Measurements from ENCODE around the gene P4HA2. TPM values are rescaled to one million over a fixed set of nuclear protein-coding genes. Genes with fewer than 3 reads are reported as not detected.
"Not testable (repeated sequence)": the region's sequence is repeated elsewhere in the genome, so short reads cannot be mapped to it uniquely, and the experiment has no call there.

The P4HA2 gene
- total and polyA plus RNA-seq, 3 donors from 2014 or later: 20.4 to 25.4 (median 22.8) TPM

DNA sequence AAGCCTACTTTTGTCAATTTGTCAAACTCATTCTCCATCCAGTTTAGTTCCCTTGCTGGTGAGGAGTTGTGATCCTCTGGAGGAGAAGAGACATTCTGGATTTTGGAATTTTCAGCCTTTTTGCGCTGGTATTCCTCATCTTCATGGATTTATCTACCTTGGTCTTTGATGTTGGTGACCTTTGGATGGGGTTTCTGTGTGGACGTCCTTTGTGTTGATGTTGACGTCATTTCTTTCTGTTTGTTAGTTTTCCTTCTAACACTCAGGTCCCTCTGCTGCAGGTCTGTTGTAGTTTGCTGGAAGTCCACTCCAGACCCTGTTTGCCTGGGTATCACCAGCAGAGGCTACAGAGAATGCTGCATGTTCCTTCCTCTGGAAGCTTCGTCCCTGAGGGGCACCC is 71.2 kb downstream of the P4HA2 start:
- no peak overlapping the region for H3K27ac ChIP-seq
- no peak for DNase-seq
- no peaks in the 10 kb centered on the region for H3K27me3 ChIP-seq
- H3K4me3 ChIP-seq: no peak overlapping the region
- no peak for TF ChIP-seq POLR2A (IDR thresholded peaks at IDR 0.05)
- TF ChIP-seq, protein P1, sequence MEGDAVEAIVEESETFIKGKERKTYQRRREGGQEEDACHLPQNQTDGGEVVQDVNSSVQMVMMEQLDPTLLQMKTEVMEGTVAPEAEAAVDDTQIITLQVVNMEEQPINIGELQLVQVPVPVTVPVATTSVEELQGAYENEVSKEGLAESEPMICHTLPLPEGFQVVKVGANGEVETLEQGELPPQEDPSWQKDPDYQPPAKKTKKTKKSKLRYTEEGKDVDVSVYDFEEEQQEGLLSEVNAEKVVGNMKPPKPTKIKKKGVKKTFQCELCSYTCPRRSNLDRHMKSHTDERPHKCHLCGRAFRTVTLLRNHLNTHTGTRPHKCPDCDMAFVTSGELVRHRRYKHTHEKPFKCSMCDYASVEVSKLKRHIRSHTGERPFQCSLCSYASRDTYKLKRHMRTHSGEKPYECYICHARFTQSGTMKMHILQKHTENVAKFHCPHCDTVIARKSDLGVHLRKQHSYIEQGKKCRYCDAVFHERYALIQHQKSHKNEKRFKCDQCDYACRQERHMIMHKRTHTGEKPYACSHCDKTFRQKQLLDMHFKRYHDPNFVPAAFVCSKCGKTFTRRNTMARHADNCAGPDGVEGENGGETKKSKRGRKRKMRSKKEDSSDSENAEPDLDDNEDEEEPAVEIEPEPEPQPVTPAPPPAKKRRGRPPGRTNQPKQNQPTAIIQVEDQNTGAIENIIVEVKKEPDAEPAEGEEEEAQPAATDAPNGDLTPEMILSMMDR (IDR thresholded peaks at IDR 0.05): no peak
- H3K9me3 ChIP-seq: no peaks in the 10 kb centered on the region
- H3K36me3 ChIP-seq (ENCODE audit: low read depth, missing control alignments): no peaks in the 10 kb centered on the region
- intact Hi-C loops (cut with DNase I; ENCODE audit: low total_unique reads): no loop called here
- WGBS, 2 donors: 92 to 96% methylated on average over 3 to 4 of the region's 4 CpGs
- H3K4me1 ChIP-seq: no peaks in the 10 kb centered on the region

DNA sequence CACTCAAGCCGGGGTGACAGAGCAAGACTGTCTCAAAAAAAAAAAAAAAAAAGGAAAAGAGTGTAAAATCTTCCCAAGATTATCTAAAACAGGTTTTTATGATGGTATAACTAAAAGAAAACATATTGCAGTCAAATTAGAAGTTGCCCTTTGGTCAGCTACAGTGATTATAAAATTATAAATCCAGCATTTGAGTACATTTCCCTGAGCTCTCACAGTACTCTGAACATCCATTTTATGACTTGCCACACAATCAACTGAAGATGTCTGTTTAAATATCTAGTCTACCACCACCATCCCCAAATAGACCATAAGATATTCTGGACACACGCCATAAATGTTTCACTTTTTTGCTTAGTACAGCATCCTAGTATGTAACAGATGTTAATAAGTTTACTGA is 77.1 kb downstream of the P4HA2 start:
- Histone ChIP-seq H3K9me3 (no peaks in the 10 kb centered on the region), H3K4me1 (no peaks in the 10 kb centered on the region), H3K27ac (no peak overlapping the region), H3K4me3 (no peak overlapping the region), H3K36me3 (ENCODE audit: low read depth, missing control alignments) (no peaks in the 10 kb centered on the region), H3K27me3 (no peaks in the 10 kb centered on the region)
- intact Hi-C loops (cut with DNase I; ENCODE audit: low total_unique reads): no loop called here
- no peak for DNase-seq
- no peak for TF ChIP-seq POLR2A (IDR thresholded peaks at IDR 0.05)
- TF ChIP-seq, protein P1 (IDR thresholded peaks at IDR 0.05): no peak
- 88 to 93% methylated on average over 2 of the region's 2 CpGs for WGBS, 2 donors

DNA sequence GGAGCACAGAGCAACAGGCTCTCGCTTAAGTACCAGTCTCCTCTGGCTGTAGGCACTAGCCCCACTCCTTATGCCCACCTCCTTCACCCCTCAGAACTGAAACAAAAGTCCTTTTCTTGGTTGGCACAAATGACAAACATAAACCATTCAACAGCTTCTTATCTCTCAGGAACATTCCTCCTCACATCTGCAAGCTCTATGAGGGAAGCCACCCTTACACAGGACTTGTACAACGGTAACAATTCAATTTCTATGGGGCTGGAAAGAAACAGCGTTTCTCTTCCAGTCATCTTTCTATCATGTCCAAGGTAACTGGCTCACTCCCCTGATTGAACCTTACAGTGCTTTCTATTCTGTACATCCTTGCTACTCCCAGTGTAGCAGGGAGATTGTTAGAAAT is 80.0 kb downstream of the P4HA2 start:
- WGBS, 2 donors: 61 to 70% methylated on average over 3 of the region's 3 CpGs
- H3K9me3 ChIP-seq: no peaks in the 10 kb centered on the region
- H3K27me3 ChIP-seq: no peaks in the 10 kb centered on the region
- TF ChIP-seq, protein P1 (IDR thresholded peaks at IDR 0.05): no peak
- TF ChIP-seq POLR2A (IDR thresholded peaks at IDR 0.05): no peak
- intact Hi-C loops (cut with DNase I; ENCODE audit: low total_unique reads): no loop called here
- H3K4me3 ChIP-seq: no peak overlapping the region
- H3K27ac ChIP-seq: no peak overlapping the region
- H3K36me3 ChIP-seq (ENCODE audit: low read depth, missing control alignments): no peaks in the 10 kb centered on the region
- H3K4me1 ChIP-seq: no peaks in the 10 kb centered on the region
- DNase-seq: no peak

DNA sequence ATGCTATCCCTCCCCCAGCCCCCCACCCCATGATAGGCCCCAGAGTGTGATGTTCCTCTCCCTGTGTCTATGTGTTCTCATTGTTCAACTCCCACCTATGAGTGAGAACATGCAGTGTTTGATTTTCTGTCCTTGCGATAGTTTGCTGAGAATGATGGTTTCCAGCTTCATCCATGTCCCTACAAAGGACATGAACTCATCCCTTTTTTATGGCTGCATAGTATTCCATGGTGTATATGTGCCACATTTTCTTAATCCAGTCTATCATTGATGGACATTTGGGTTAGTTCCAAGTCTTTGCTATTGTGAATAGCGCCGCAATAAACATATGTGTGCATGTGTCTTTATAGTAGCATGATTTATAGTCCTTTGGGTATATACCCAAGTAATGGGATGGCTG is 82.3 kb downstream of the P4HA2 start:
- H3K4me3 ChIP-seq; DNase-seq; H3K4me1 ChIP-seq; H3K27me3 ChIP-seq; H3K27ac ChIP-seq; intact Hi-C loops (cut with DNase I; ENCODE audit: low total_unique reads); H3K9me3 ChIP-seq; H3K36me3 ChIP-seq (ENCODE audit: low read depth, missing control alignments): not testable (repeated sequence)
- WGBS, 2 donors: 90 to 100% methylated on average over 3 of the region's 3 CpGs

DNA sequence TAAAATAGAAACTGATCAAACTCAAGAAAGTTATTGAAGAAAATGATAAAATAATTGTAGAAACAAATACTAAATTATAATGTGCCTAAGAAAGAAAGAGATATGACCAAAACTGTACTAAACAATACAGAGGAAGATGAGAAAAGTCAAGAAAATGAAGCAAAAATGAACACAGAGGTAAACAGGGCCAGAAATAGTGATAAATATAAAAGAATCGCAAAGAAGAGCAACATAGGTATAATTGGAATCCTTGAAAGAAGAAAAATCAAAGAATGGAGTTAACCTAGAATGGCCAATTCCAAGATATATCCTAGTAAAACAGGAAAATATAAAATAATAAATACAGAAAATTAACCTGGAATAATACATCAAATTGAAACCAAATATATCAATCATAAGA is 84.5 kb downstream of the P4HA2 start:
- no peaks in the 10 kb centered on the region for H3K4me1 ChIP-seq
- H3K4me3 ChIP-seq: no peak overlapping the region
- H3K9me3 ChIP-seq: no peaks in the 10 kb centered on the region
- intact Hi-C loops (cut with DNase I; ENCODE audit: low total_unique reads): no loop called here
- 92 to 93% methylated on average over 1 of the region's 1 CpG for WGBS, 2 donors
- H3K36me3 ChIP-seq (ENCODE audit: low read depth, missing control alignments): no peaks in the 10 kb centered on the region
- H3K27ac ChIP-seq: no peak overlapping the region
- DNase-seq: no peak
- H3K27me3 ChIP-seq: no peaks in the 10 kb centered on the region
- TF ChIP-seq POLR2A (IDR thresholded peaks at IDR 0.05): no peak
- TF ChIP-seq, protein P1 (IDR thresholded peaks at IDR 0.05): no peak

Measured in testis (tissue), 3 donors.